SU-DHL-6 (cell line): ENCODE results near the gene NOM1.

Experiments used
- H2AFZ ChIP-seq: fragments of 200-600 bp; sonication (generic); 2 replicates; pipeline ENCODE4 v1.6.1; 2014; ENCODE audit warnings: low read depth, mild to moderate bottlenecking, moderate library complexity, mixed read lengths, antibody characterized with exemption, low read length; ENCODE audit not compliant: severe bottlenecking
- H3F3A ChIP-seq: fragments of 200-600 bp; shearing (Covaris generic); 2 replicates; pipeline ENCODE4 v1.6.0; 2016; ENCODE audit warnings: antibody characterized with exemption, mild to moderate bottlenecking; ENCODE audit not compliant: insufficient read depth
- H3K27ac ChIP-seq: fragments of 200-600 bp; sonication (generic); 2 replicates; pipeline ENCODE4 v1.5.1; 2016; ENCODE audit warnings: low read depth, mild to moderate bottlenecking, low read length, moderate library complexity, mixed read lengths
- H3K27me3 ChIP-seq: fragments of 200-600 bp; sonication (generic), shearing (Covaris generic); 2 replicates; pipeline ENCODE4 v1.6.0; 2014; ENCODE audit warnings: mild to moderate bottlenecking, low read length
- H3K36me3 ChIP-seq: fragments of 200-600 bp; sonication (generic); 2 replicates; pipeline ENCODE4 v1.6.1; 2014; ENCODE audit warnings: mild to moderate bottlenecking, low read length, mixed read lengths
- H3K4me2 ChIP-seq: fragments of 300-600, 200-600 bp; shearing (Covaris generic), sonication (generic); 2 replicates; pipeline ENCODE4 v1.6.0; 2014; ENCODE audit warnings: low read length, low read depth, mild to moderate bottlenecking; ENCODE audit not compliant: poor library complexity, severe bottlenecking
- H3K4me3 ChIP-seq: fragments of 200-600 bp; sonication (generic); 2 replicates; pipeline ENCODE4 v1.5.1; 2014; ENCODE audit warnings: antibody characterized with exemption, low read length, mild to moderate bottlenecking, mixed read lengths; ENCODE audit not compliant: insufficient read depth, poor library complexity, severe bottlenecking
- H3K79me2 ChIP-seq: fragments of 200-600 bp; sonication (generic); 2 replicates; pipeline ENCODE4 v1.6.1; 2014; ENCODE audit warnings: mild to moderate bottlenecking, low read length, moderate library complexity; ENCODE audit not compliant: insufficient read depth
- H3K9ac ChIP-seq: fragments of 200-600 bp; sonication (generic); 2 replicates; pipeline ENCODE4 v1.7.0; 2014; ENCODE audit warnings: mild to moderate bottlenecking, low read length
- H3K9me2 ChIP-seq: fragments of 200-600 bp; sonication (generic); replicated peaks from 2 replicates; pipeline ENCODE4 v1.6.1; 2014; ENCODE audit warnings: low read length; ENCODE audit not compliant: insufficient read depth
- H3K9me3 ChIP-seq: fragments of 200-600 bp; sonication (generic); 2 replicates; pipeline ENCODE4 v1.6.1; 2014; ENCODE audit warnings: low read length, mixed read lengths; ENCODE audit not compliant: insufficient read depth
- H4K20me1 ChIP-seq: fragments of 200-600 bp; sonication (generic); 2 replicates; pipeline ENCODE4 v1.6.1; 2014; ENCODE audit warnings: low read depth, mild to moderate bottlenecking, antibody characterized with exemption, low read length, moderate library complexity, mixed read lengths
- CTCF ChIP-seq: fragments of 200-600 bp; sonication (generic); IDR thresholded peaks from one replicate; pipeline ENCODE4 v1.5.1; 2017; ENCODE audit warnings: antibody characterized with exemption, mild to moderate bottlenecking, low read length, moderate library complexity; ENCODE audit not compliant: insufficient read depth, poor library complexity, severe bottlenecking
- EZH2phosphoT487 ChIP-seq: fragments of 200-600 bp; sonication (generic), shearing (Covaris generic); conservative IDR thresholded peaks from 2 replicates; pipeline ENCODE4 v1.6.1; 2018; ENCODE audit warnings: mild to moderate bottlenecking, antibody characterized with exemption, low read length, moderate library complexity, mixed read lengths

Gene NOM1

GRCh38 chr7:157000741-157001653 lies 51.5 kb downstream of the NOM1 start:
- Histone ChIP-seq H3K27ac (no peak overlapping the region), H3K36me3 (no peaks in the 10 kb centered on the region), H3K4me2 (no peak overlapping the region), H4K20me1 (no peaks in the 10 kb centered on the region), H3K9me2 (no peaks in the 10 kb centered on the region), H2AFZ (no peak overlapping the region), H3K27me3 (no peaks in the 10 kb centered on the region), H3K79me2 (no peaks in the 10 kb centered on the region), H3K4me3 (no peak overlapping the region), H3F3A (no peaks in the 10 kb centered on the region), H3K9ac (no peak overlapping the region), H3K9me3 (no peaks in the 10 kb centered on the region)
- no peak for TF ChIP-seq EZH2phosphoT487
- no peak for TF ChIP-seq CTCF

GRCh38 chr7:157001920-157002818 lies 52.7 kb downstream of the NOM1 start:
- H3K9me3 ChIP-seq: no peaks in the 10 kb centered on the region
- no peak for TF ChIP-seq EZH2phosphoT487
- no peak for TF ChIP-seq CTCF
- H4K20me1 ChIP-seq: no peaks in the 10 kb centered on the region
- H2AFZ ChIP-seq: no peak overlapping the region
- no peak overlapping the region for H3K4me3 ChIP-seq
- no peak overlapping the region for H3K27ac ChIP-seq
- H3K36me3 ChIP-seq: no peaks in the 10 kb centered on the region
- no peaks in the 10 kb centered on the region for H3K27me3 ChIP-seq
- no peaks in the 10 kb centered on the region for H3F3A ChIP-seq
- no peaks in the 10 kb centered on the region for H3K79me2 ChIP-seq
- no peaks in the 10 kb centered on the region for H3K9me2 ChIP-seq
- no peak overlapping the region for H3K4me2 ChIP-seq
- no peak overlapping the region for H3K9ac ChIP-seq

- Histone ChIP-seq H3K4me3 (no peak overlapping the region), H3K27ac (no peak overlapping the region), H3K36me3 (no peaks in the 10 kb centered on the region), H3K4me2 (no peak overlapping the region), H3K27me3 (no peaks in the 10 kb centered on the region), H3K9me2 (no peaks in the 10 kb centered on the region), H2AFZ (no peak overlapping the region), H3K9me3 (no peaks in the 10 kb centered on the region), H4K20me1 (no peaks in the 10 kb centered on the region), H3K79me2 (no peaks in the 10 kb centered on the region), H3K9ac (no peak overlapping the region), H3F3A (no peaks in the 10 kb centered on the region)
- no peak for TF ChIP-seq EZH2phosphoT487
- no peak for TF ChIP-seq CTCF
These were observed 53.4 kb downstream of the NOM1 start for GRCh38 chr7:157002819-157003421.
